Measurements from ENCODE around the gene FAM181B.

GRCh38 chr11:82719361-82720105 lies 14.1 kb downstream of the FAM181B start:
- no peak for TF ChIP-seq CTCF (IDR thresholded peaks at IDR 0.05; ENCODE audit: poor library complexity)
- TF ChIP-seq EZH2 (IDR thresholded peaks at IDR 0.05; ENCODE audit: borderline replicate concordance): no peak

Data from hepatocyte (in vitro differentiated cells).